Measurements from ENCODE around the gene C1QL4.
"Not testable (repeated sequence)": the region's sequence is repeated elsewhere in the genome, so short reads cannot be mapped to it uniquely, and the experiment has no call there.

Gene C1QL4

GRCh38 chr12:49304161-49304560 is 32.8 kb downstream of the C1QL4 start:
- DNase-seq (ENCODE audit: low read depth in 2 of 2): no peak

- DNase-seq (ENCODE audit: low read depth in 2 of 2): no peak
Observed at GRCh38 chr12:49301760-49302159, 35.2 kb downstream of the C1QL4 start.

- no peak for DNase-seq (ENCODE audit: low read depth in 2 of 2)
Observed at GRCh38 chr12:49298160-49298559, 38.8 kb downstream of the C1QL4 start.

GRCh38 chr12:49297695-49298060 is 39.3 kb downstream of the C1QL4 start:
- no peak for DNase-seq (ENCODE audit: low read depth in 2 of 2)

- DNase-seq (ENCODE audit: low read depth in 2 of 2): no peak
Observed at GRCh38 chr12:49296836-49297694, 39.9 kb downstream of the C1QL4 start.

GRCh38 chr12:49296034-49296835 is 40.8 kb downstream of the C1QL4 start:
- DNase-seq (ENCODE audit: low read depth in 2 of 2): peak; percentile 12 to 33

- no peak for DNase-seq (ENCODE audit: low read depth in 2 of 2)
Observed at GRCh38 chr12:49295082-49295936, 41.7 kb downstream of the C1QL4 start, which contains the start of gene PRPH. PRPH (plus strand) TSS chr12:49295147; CDS start chr12:49295201, 54 bp downstream.

GRCh38 chr12:49294804-49295081 is 42.2 kb downstream of the C1QL4 start:
- DNase-seq (ENCODE audit: low read depth in 2 of 2): no peak

- DNase-seq (ENCODE audit: low read depth in 2 of 2): no peak
Observed at GRCh38 chr12:49294086-49294803, 42.7 kb downstream of the C1QL4 start.

GRCh38 chr12:49293056-49293956 is 43.7 kb downstream of the C1QL4 start:
- DNase-seq (ENCODE audit: low read depth in 2 of 2): no peak

- no peak for DNase-seq (ENCODE audit: low read depth in 2 of 2)
Observed at GRCh38 chr12:49292729-49293055, 44.3 kb downstream of the C1QL4 start.

GRCh38 chr12:49288922-49289555 is 47.9 kb downstream of the C1QL4 start:
- DNase-seq (ENCODE audit: low read depth in 2 of 2): no peak

GRCh38 chr12:49288412-49288853 is 48.6 kb downstream of the C1QL4 start:
- peak; percentile 43 for DNase-seq (ENCODE audit: low read depth in 2 of 2)

GRCh38 chr12:49287876-49288275 is 49.1 kb downstream of the C1QL4 start:
- DNase-seq (ENCODE audit: low read depth in 2 of 2): no peak

GRCh38 chr12:49284672-49285071 is 52.3 kb downstream of the C1QL4 start:
- DNase-seq (ENCODE audit: low read depth in 2 of 2): no peak

GRCh38 chr12:49283541-49284429 is 53.2 kb downstream of the C1QL4 start:
- DNase-seq (ENCODE audit: low read depth in 2 of 2): no peak

GRCh38 chr12:49282740-49283375 is 54.1 kb downstream of the C1QL4 start:
- DNase-seq (ENCODE audit: low read depth in 2 of 2): not testable (repeated sequence)

Measured in stimulated activated CD8-positive, alpha-beta memory T cell treated with anti-CD3 and anti-CD28 coated beads, Interleukin-7, amount 100 ng/mL, for 4 hours (primary cell).